Transverse colon (tissue), 4 donors: Measurements from ENCODE around the gene TMEM107. TPM values are rescaled to one million over a fixed set of nuclear protein-coding genes. Genes with fewer than 3 reads are reported as not detected.

Experiments
- DNase-seq: peaks from one replicate; pipeline ENCODE4 v3.0.0-alpha.2; 2019
- H3K27ac ChIP-seq, 4 donors: fragments of 200-600 bp; sonication (generic); 2 replicates each; pipeline ENCODE4 v1.5.1; 2016 to 2018; ENCODE audit warnings: inconsistent platforms in 4 of 4
- H3K27me3 ChIP-seq: fragments of 200-600 bp; sonication (generic); 2 replicates; pipeline ENCODE4 v1.5.1; 2017; ENCODE audit warnings: inconsistent platforms
- H3K36me3 ChIP-seq, 4 donors: fragments of 200-600 bp; sonication (generic); 2 replicates each; pipeline ENCODE4 v1.5.1; 2017 to 2019; ENCODE audit warnings: inconsistent platforms in 4 of 4
- H3K4me1 ChIP-seq, 4 donors: fragments of 200-600 bp; sonication (generic); 2 replicates each; pipeline ENCODE4 v1.5.1; 2017 to 2020; ENCODE audit warnings: inconsistent platforms in 4 of 4
- H3K4me3 ChIP-seq, 4 donors: fragments of 200-600 bp; sonication (generic); 1 replicate in 1 of 4; 2 replicates in 3 of 4; pipeline versions ENCODE4 v1.5.1 to v1.6.1; 2017 to 2019; ENCODE audit warnings: inconsistent platforms in 4 of 4
- H3K9me3 ChIP-seq, 2 donors: fragments of 200-600 bp; sonication (generic); 2 replicates each; pipeline ENCODE4 v1.5.1; 2017 to 2019; ENCODE audit warnings: inconsistent platforms in 2 of 2
- CTCF ChIP-seq, 5 experiments: fragments of 200-600 bp in 3 of 5; fragments of 450-650 bp in 2 of 5; sonication (generic) in 3 of 5; IDR thresholded peaks; 1 replicate in 2 of 5; 2 replicates in 3 of 5; pipeline ENCODE4 v1.5.1; 2016 to 2017; ENCODE audit warnings: antibody characterized with exemption in 5 of 5, inconsistent platforms in 3 of 5, mild to moderate bottlenecking in 2 of 5, moderate library complexity in 1 of 5
- EP300 ChIP-seq: sonication (generic); formaldehyde crosslinking; IDR thresholded peaks from one replicate; pipeline ENCODE4 v1.6.1; 2017; ENCODE audit warnings: antibody characterized with exemption, low read depth
- POLR2A ChIP-seq: fragments of 450-650 bp; IDR thresholded peaks from one replicate; pipeline ENCODE4 v1.6.1; 2016; ENCODE audit warnings: antibody characterized with exemption, mild to moderate bottlenecking, moderate library complexity
- POLR2AphosphoS5 ChIP-seq, 3 donors: sonication (generic); formaldehyde crosslinking; IDR thresholded peaks; one replicate each; pipeline ENCODE4 v1.6.1; 2016; ENCODE audit warnings: antibody characterized with exemption in 3 of 3
- WGBS, 2 donors: methylation state at CpG; one replicate each; pipeline ENCODE4 v1.1.5; 2018; ENCODE audit warnings: low coverage in 1 of 2; 5-methylcytosine and 5-hydroxymethylcytosine counted together
- in situ Hi-C, 4 donors: fragments of 200-750 bp; cut with MboI; loops; one replicate each; pipeline versions ENCODE4 v1.15.0 to v1.15.1; 2017; ENCODE audit warnings: low sequenced_read_pairs in 3 of 4, low pct_ligation_motif_present in 1 of 4, low pct_unique_long_range_greater_than_20kb in 1 of 4
- intact Hi-C: fragments of 100-400 bp; cut with DNase I; formaldehyde crosslinking; loops from one replicate; pipeline ENCODE4 v1.15.1; 2023; ENCODE audit warnings: low total_unique reads
- total RNA-seq, 4 donors: library from RNA; depleted of rRNA; stranded (reverse); fragments of >200 nt; gene quantifications; one replicate each; pipeline ENCODE4 v1.1.0, GENCODE V29; 2016

TMEM107 gene
- total RNA-seq, 4 donors from 2014 or later: 1.5 to 74.6 (median 18.3) TPM

- intact Hi-C loops: loop anchor here (10.0 kb wide), 1 partner anchor 65 kb away; the partner anchor contains the start of gene HES7
- TF ChIP-seq EP300 (peak; percentile 9), POLR2A (peak; percentile 88), POLR2AphosphoS5 (IDR thresholded peaks at IDR 0.05) (peak; percentile 88 to 92 (median 91)), CTCF (IDR thresholded peaks at IDR 0.05) (peak in 2 of 5 experiments; percentile 9 to 10)
- H3K27me3 ChIP-seq: no peaks in the 10 kb centered on the region
- DNase-seq: peak; percentile 98
- H3K27ac ChIP-seq: peak within 1 kb of the TSS; percentile 95 to 96 (median 96)
- WGBS, 2 donors: 1% methylated on average over 29 of the region's 70 CpGs; no CpG with 5 or more reads in 1 of the 2 donors
- H3K36me3 ChIP-seq: no peaks in the 10 kb centered on the region
- H3K4me3 ChIP-seq: peak within 1 kb of the TSS; percentile 66 to 75 (median 72)
- H3K9me3 ChIP-seq: no peaks in the 10 kb centered on the region
- in situ Hi-C loops: no loop called here
- H3K4me1 ChIP-seq: peaks cover 24 to 41% (median 33%) of the 10 kb centered on the region in 4 donors
These were observed 13.7 kb upstream of the TMEM107 start, which contains the start of gene BORCS6 for GRCh38 chr17:8189711-8190477. TSS of gene BORCS6 (minus strand) at chr17:8190180. CDS start at chr17:8190140, 40 bp downstream.

- TF ChIP-seq POLR2AphosphoS5 (IDR thresholded peaks at IDR 0.05): no peak
- TF ChIP-seq CTCF (IDR thresholded peaks at IDR 0.05): no peak
- TF ChIP-seq POLR2A: no peak
- no peak for TF ChIP-seq EP300
- H3K27me3 ChIP-seq: no peaks in the 10 kb centered on the region
- no peaks in the 10 kb centered on the region for H3K36me3 ChIP-seq
- peak overlapping the region; percentile 66 to 75 (median 72) for H3K4me3 ChIP-seq
- peak overlapping the region; percentile 95 to 96 (median 96) for H3K27ac ChIP-seq
- peaks cover 24 to 41% (median 33%) of the 10 kb centered on the region in 4 donors for H3K4me1 ChIP-seq
- DNase-seq: peak; percentile 57
- WGBS, 2 donors: 5 to 35% methylated on average over 4 to 57 of the region's 67 CpGs
- in situ Hi-C loops: no loop called here
- H3K9me3 ChIP-seq: no peaks in the 10 kb centered on the region
- intact Hi-C loops: loop anchor here (10.0 kb wide), 1 partner anchor 64 kb away; the partner anchor contains the start of gene HES7
These were observed 13.0 kb upstream of the TMEM107 start for GRCh38 chr17:8189041-8189710.

- TF ChIP-seq EP300 (no peak), POLR2A (no peak), POLR2AphosphoS5 (IDR thresholded peaks at IDR 0.05) (no peak), CTCF (IDR thresholded peaks at IDR 0.05) (no peak)
- Histone ChIP-seq H3K27ac (peak overlapping the region; percentile 95 to 96 (median 96)), H3K27me3 (no peaks in the 10 kb centered on the region), H3K4me1 (peaks cover 24 to 41% (median 33%) of the 10 kb centered on the region in 4 donors), H3K4me3 (peak overlapping the region in 3 of 4 donors; percentile 66 to 75 (median 74)), H3K36me3 (no peaks in the 10 kb centered on the region), H3K9me3 (no peaks in the 10 kb centered on the region)
- in situ Hi-C loops: no loop called here
- no peak for DNase-seq
- WGBS, 2 donors: 40% methylated on average over 12 of the region's 12 CpGs; no CpG with 5 or more reads in 1 of the 2 donors
- intact Hi-C loops: loop anchor here (10.0 kb wide), 1 partner anchor 64 kb away; the partner anchor contains the start of gene HES7
These were observed 12.2 kb upstream of the TMEM107 start for GRCh38 chr17:8188263-8188839.
